ENCODE measurements around the gene ZBTB44. TPM values are rescaled to one million over a fixed set of nuclear protein-coding genes. Genes with fewer than 3 reads are reported as not detected.

Gene ZBTB44
- total and polyA plus RNA-seq, 11 donors, result 9.7 to 56.3 (median 37.2) TPM

- intact Hi-C loops (cut with DNase I), result loop anchor here in 1 of 10 donors (5.0 kb wide), 1 partner anchor 89 kb away; no protein-coding TSS in a partner anchor
- DNase-seq (no peak), ATAC-seq (peak in 1 of 4 donors; percentile 8)
- Histone ChIP-seq H3K36me3 (no peaks in the 10 kb centered on the region), H3K9me3 (no peaks in the 10 kb centered on the region), H3K27me3 (no peaks in the 10 kb centered on the region), H3K27ac (peak overlapping the region; percentile 66 to 96 (median 92)), H3K4me3 (peak overlapping the region; percentile 64 to 99 (median 94)), H3K4me1 (peaks cover 0 to 53% (median 28%) of the 10 kb centered on the region in 12 donors)
- TF ChIP-seq CTCF (IDR thresholded peaks at IDR 0.05), result no peak
- WGBS, 4 donors, result 2 to 3% (median 3%) methylated on average over 21 of the region's 21 CpGs
Observed at GRCh38 chr11:130313383-130314183, 1.1 kb downstream of the ZBTB44 start.

- Histone ChIP-seq H3K9me3 (peaks cover 0 to 7% (median 0%) of the 10 kb centered on the region in 12 donors), H3K4me1 (peaks cover 0 to 56% (median 28%) of the 10 kb centered on the region in 12 donors), H3K4me3 (no peak overlapping the region), H3K36me3 (no peaks in the 10 kb centered on the region), H3K27me3 (no peaks in the 10 kb centered on the region), H3K27ac (peak overlapping the region in 1 of 12 donors; percentile 1)
- intact Hi-C loops (cut with DNase I), result loop anchor here in 1 of 10 donors (5.0 kb wide), 1 partner anchor 90 kb away; no protein-coding TSS in a partner anchor
- TF ChIP-seq POLR2A (IDR thresholded peaks at IDR 0.05) (no peak), CTCF (IDR thresholded peaks at IDR 0.05) (no peak)
- DNase-seq, result no peak
- ATAC-seq, result no peak
Observed at GRCh38 chr11:130312046-130312445, 2.7 kb downstream of the ZBTB44 start.

- Histone ChIP-seq H3K27ac (no peak overlapping the region), H3K4me3 (no peak overlapping the region), H3K36me3 (no peaks in the 10 kb centered on the region), H3K4me1 (peaks cover 0 to 56% (median 28%) of the 10 kb centered on the region in 12 donors), H3K27me3 (no peaks in the 10 kb centered on the region), H3K9me3 (peaks cover 0 to 15% (median 0%) of the 10 kb centered on the region in 12 donors)
- intact Hi-C loops (cut with DNase I), result loop anchor here in 1 of 10 donors (5.0 kb wide), 1 partner anchor 92 kb away; no protein-coding TSS in a partner anchor
- WGBS, 4 donors, result 84 to 92% (median 86%) methylated on average over 4 of the region's 4 CpGs
- DNase-seq (no peak), ATAC-seq (no peak)
- TF ChIP-seq POLR2A (IDR thresholded peaks at IDR 0.05) (no peak), CTCF (IDR thresholded peaks at IDR 0.05) (no peak)
Observed at GRCh38 chr11:130310622-130311021, 4.1 kb downstream of the ZBTB44 start.

GRCh38 chr11:130308886-130309285, 5.8 kb downstream of the ZBTB44 start:
- H3K4me1 ChIP-seq, result peaks cover 0 to 51% (median 25%) of the 10 kb centered on the region in 12 donors
- H3K27me3 ChIP-seq, result no peaks in the 10 kb centered on the region
- TF ChIP-seq POLR2A (IDR thresholded peaks at IDR 0.05) (no peak), CTCF (IDR thresholded peaks at IDR 0.05) (no peak)
- no peaks in the 10 kb centered on the region for H3K36me3 ChIP-seq
- 41 to 56% (median 48%) methylated on average over 2 of the region's 2 CpGs for WGBS, 4 donors
- H3K9me3 ChIP-seq, result peaks cover 0 to 22% (median 0%) of the 10 kb centered on the region in 12 donors
- H3K27ac ChIP-seq, result peak overlapping the region in 1 of 12 donors; percentile 19
- H3K4me3 ChIP-seq, result no peak overlapping the region
- ATAC-seq, result peak; percentile 46 to 61 (median 54)
- intact Hi-C loops (cut with DNase I), result no loop called here
- no peak for DNase-seq
